H9 (cell line): ENCODE results near the gene CSRP1. TPM values are rescaled to one million over a fixed set of nuclear protein-coding genes. Genes with fewer than 3 reads are reported as not detected.

ENCODE experiments used
- DNase-seq: peaks from one replicate; pipeline ENCODE4 v3.0.0-alpha.2; 2017
- H2AFZ ChIP-seq: one replicate; pipeline ENCODE4 v1.6.1; 2013; ENCODE audit warnings: mild to moderate bottlenecking, low read length, control low read depth, moderate library complexity
- H2AK5ac ChIP-seq: 2 replicates; pipeline ENCODE4 v1.6.1; 2013; ENCODE audit warnings: low read length, control low read depth, mixed read lengths; ENCODE audit not compliant: insufficient read length
- H2BK120ac ChIP-seq: one replicate; pipeline ENCODE4 v1.6.1; 2013; ENCODE audit warnings: low read depth, mild to moderate bottlenecking, low read length, control low read depth, inconsistent platforms; ENCODE audit not compliant: poor library complexity, severe bottlenecking
- H2BK12ac ChIP-seq: 2 replicates; pipeline ENCODE4 v1.6.1; 2013; ENCODE audit warnings: low read length, control low read depth, mixed read lengths, low read depth; ENCODE audit not compliant: insufficient read length
- H2BK15ac ChIP-seq: 2 replicates; pipeline ENCODE4 v1.6.1; 2013; ENCODE audit warnings: low read depth, low read length, control low read depth
- H2BK20ac ChIP-seq: one replicate; pipeline ENCODE4 v1.6.1; 2013; ENCODE audit warnings: low read depth, mild to moderate bottlenecking, low read length, control low read depth, inconsistent platforms; ENCODE audit not compliant: poor library complexity, severe bottlenecking
- H2BK5ac ChIP-seq: 2 replicates; pipeline ENCODE4 v1.6.1; 2013; ENCODE audit warnings: low read length, control low read depth, mixed read lengths; ENCODE audit not compliant: insufficient read length
- H3K14ac ChIP-seq: 2 replicates; pipeline ENCODE4 v1.6.1; 2013; ENCODE audit warnings: low read length, control low read depth; ENCODE audit not compliant: insufficient read depth
- H3K18ac ChIP-seq: 2 replicates; pipeline ENCODE4 v1.6.1; 2013; ENCODE audit warnings: low read depth, mild to moderate bottlenecking, mixed read lengths, low read length, control low read depth; ENCODE audit not compliant: insufficient read length
- H3K23ac ChIP-seq: 2 replicates; pipeline ENCODE4 v1.6.1; 2013; ENCODE audit warnings: low read length, control low read depth, mixed read lengths, low read depth; ENCODE audit not compliant: insufficient read length
- H3K23me2 ChIP-seq: 2 replicates; pipeline ENCODE4 v1.6.1; 2013; ENCODE audit warnings: low read depth, mild to moderate bottlenecking, mixed read lengths, low read length, control low read depth; ENCODE audit not compliant: insufficient read length, poor library complexity, severe bottlenecking
- H3K27ac ChIP-seq: 2 replicates; pipeline ENCODE4 v1.5.1; 2013; ENCODE audit warnings: low read length, control low read depth, mixed read lengths, low read depth; ENCODE audit not compliant: insufficient read length
- H3K27me3 ChIP-seq: 2 replicates; pipeline ENCODE4 v1.6.1; 2013; ENCODE audit warnings: low read length, control low read depth, inconsistent platforms; ENCODE audit not compliant: insufficient read depth
- H3K4ac ChIP-seq: 2 replicates; pipeline ENCODE4 v1.6.1; 2013; ENCODE audit warnings: low read depth, mild to moderate bottlenecking, control low read depth, inconsistent platforms, low read length, moderate library complexity
- H3K4me1 ChIP-seq: 2 replicates; pipeline ENCODE4 v1.6.1; 2013; ENCODE audit warnings: low read length, control low read depth, inconsistent platforms; ENCODE audit not compliant: insufficient read depth
- H3K4me2 ChIP-seq: 2 replicates; pipeline ENCODE4 v1.6.1; 2013; ENCODE audit warnings: low read length, control low read depth, mixed read lengths; ENCODE audit not compliant: insufficient read length, insufficient read depth
- H3K56ac ChIP-seq: 2 replicates; pipeline ENCODE4 v1.6.1; 2013; ENCODE audit warnings: low read depth, mild to moderate bottlenecking, mixed read lengths, low read length, control low read depth; ENCODE audit not compliant: insufficient read length
- H3K79me1 ChIP-seq: 2 replicates; pipeline ENCODE4 v1.6.1; 2013; ENCODE audit warnings: low read depth, mild to moderate bottlenecking, moderate library complexity, low read length, control low read depth, inconsistent platforms; ENCODE audit not compliant: insufficient read depth, poor library complexity, severe bottlenecking
- H3K79me2 ChIP-seq: 2 replicates; pipeline ENCODE4 v1.6.1; 2013; ENCODE audit warnings: low read length, control low read depth, inconsistent platforms; ENCODE audit not compliant: insufficient read depth
- H3K9ac ChIP-seq: 2 replicates; pipeline ENCODE4 v1.6.1; 2013; ENCODE audit warnings: low read length, control low read depth, mixed read lengths; ENCODE audit not compliant: insufficient read length; ENCODE audit errors: extremely low read depth
- H3K9me3 ChIP-seq: one replicate; pipeline ENCODE4 v1.6.1; 2013; ENCODE audit warnings: low read depth, low read length, inconsistent platforms; ENCODE audit not compliant: control insufficient read depth
- H3T11ph ChIP-seq: one replicate; pipeline ENCODE4 v1.6.1; 2013; ENCODE audit warnings: mild to moderate bottlenecking, low read length, control low read depth, inconsistent platforms
- H4K20me1 ChIP-seq: one replicate; pipeline ENCODE4 v1.6.1; 2013; ENCODE audit not compliant: control insufficient read depth, insufficient read length, insufficient read depth
- H4K5ac ChIP-seq: 2 replicates; pipeline ENCODE4 v1.6.1; 2013; ENCODE audit warnings: low read depth, mild to moderate bottlenecking, mixed read lengths, low read length, control low read depth; ENCODE audit not compliant: insufficient read length
- H4K8ac ChIP-seq: replicated peaks from 2 replicates; pipeline ENCODE4 v1.6.1; 2013; ENCODE audit warnings: low read length, control low read depth, mixed read lengths, low read depth; ENCODE audit not compliant: insufficient read length
- H4K91ac ChIP-seq: 2 replicates; pipeline ENCODE4 v1.6.1; 2013; ENCODE audit warnings: low read depth, mild to moderate bottlenecking, moderate library complexity, mixed read lengths, low read length, control low read depth; ENCODE audit not compliant: insufficient read length
- H3K27ac Mint-ChIP-seq, 3 experiments: 2 replicates in 2 of 3; 3 replicates in 1 of 3; pipeline ENCODE4 v1.8.0; 2020 to 2021; ENCODE audit warnings: mixed read lengths in 3 of 3, mild to moderate bottlenecking in 1 of 3, moderate library complexity in 1 of 3
- H3K27me3 Mint-ChIP-seq: 2 replicates; pipeline ENCODE4 v1.8.0; 2021; ENCODE audit warnings: low read depth, mild to moderate bottlenecking, moderate library complexity, mixed read lengths
- H3K36me3 Mint-ChIP-seq, 3 experiments: 2 replicates in 2 of 3; 3 replicates in 1 of 3; pipeline ENCODE4 v1.8.0; 2020 to 2021; ENCODE audit warnings: low read depth in 3 of 3, mixed read lengths in 3 of 3; ENCODE audit not compliant: insufficient read depth in 1 of 3
- H3K4me1 Mint-ChIP-seq, 2 experiments: 2 replicates each; pipeline ENCODE4 v1.8.0; 2020; ENCODE audit warnings: mixed read lengths in 2 of 2
- H3K4me3 Mint-ChIP-seq, 2 experiments: 2 replicates in 1 of 2; 3 replicates in 1 of 2; pipeline ENCODE4 v1.8.0; 2020 to 2021; ENCODE audit warnings: mild to moderate bottlenecking in 2 of 2, mixed read lengths in 2 of 2, moderate library complexity in 1 of 2
- H3K9me3 Mint-ChIP-seq, 2 experiments: 2 replicates in 1 of 2; 3 replicates in 1 of 2; pipeline ENCODE4 v1.8.0; 2020; ENCODE audit warnings: mild to moderate bottlenecking in 2 of 2, mixed read lengths in 2 of 2, moderate library complexity in 1 of 2
- WGBS: extraction: QIAGEN DNeasy Blood & Tissue Kit; methylation state at CpG from one replicate; pipeline ENCODE4 v1.1.7; 2013; ENCODE audit warnings: missing lambda C conversion rate, low lambda C conversion rate, mixed read lengths; ENCODE audit not compliant: insufficient read length; ENCODE audit errors: extremely low coverage; 5-methylcytosine and 5-hydroxymethylcytosine counted together
- total RNA-seq: library from RNA; stranded (reverse); gene quantifications from 2 replicates; pipeline ENCODE4 v1.2.1, GENCODE V29; 2021
- TF ChIP-seq, protein P1 (sequence below): fragments of 200-600 bp; sonication (generic); conservative IDR thresholded peaks from 3 replicates; pipeline ENCODE4 v1.8.0; 2021; ENCODE audit warnings: antibody characterized with exemption, mild to moderate bottlenecking

The CSRP1 gene
- total RNA-seq, 1 experiment from 2014 or later = 0.44 TPM

DNA sequence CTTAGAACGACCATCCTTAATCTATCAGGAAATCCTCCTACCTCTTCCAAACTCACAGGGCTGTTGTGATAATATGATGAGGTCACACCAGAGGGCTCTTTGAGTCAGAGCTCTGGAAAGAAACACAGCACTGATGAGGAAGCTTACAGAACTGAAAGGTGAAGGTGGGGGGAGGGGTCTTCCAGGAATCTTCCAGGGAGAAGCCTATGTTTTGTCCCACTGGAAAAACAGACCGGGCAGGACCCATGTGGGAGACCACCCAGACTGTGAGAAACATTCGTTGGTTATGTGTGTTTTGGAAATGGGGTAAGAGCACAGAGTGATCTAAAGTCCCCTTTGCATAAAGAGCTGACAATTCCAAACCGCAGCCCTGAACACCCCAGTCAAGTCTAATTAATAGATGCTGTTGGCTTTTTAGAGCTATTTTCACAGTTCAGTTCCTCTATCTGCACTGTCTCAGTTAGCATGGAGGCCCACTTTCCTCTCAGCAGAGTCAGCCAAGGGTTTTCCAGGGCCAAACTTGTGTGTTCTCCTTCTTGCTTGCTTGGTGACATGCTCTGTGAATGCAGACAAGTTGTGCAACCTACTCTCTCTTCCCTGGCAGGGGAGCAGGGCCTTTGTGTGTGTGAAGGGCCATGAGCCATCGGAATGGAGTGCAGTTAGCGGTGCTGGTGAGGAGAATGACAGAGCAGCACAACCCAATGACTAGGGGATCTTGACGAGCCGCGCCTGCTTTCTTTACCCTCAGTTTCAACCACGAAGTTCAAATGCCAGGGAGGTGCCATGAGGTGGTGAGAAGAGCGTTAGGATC is 50.2 kb downstream of the CSRP1 start:
- Histone ChIP-seq H3K4me1 (peaks cover 8% of the 10 kb centered on the region; the same call in 1 of the 2 replicates), H2BK5ac (no peak overlapping the region), H2BK12ac (no peak overlapping the region), H4K20me1 (no peaks in the 10 kb centered on the region), H3K9me3 (no peaks in the 10 kb centered on the region), H3T11ph (no peak overlapping the region), H3K79me2 (no peaks in the 10 kb centered on the region), H2AK5ac (no peak overlapping the region), H4K91ac (no peak overlapping the region), H3K14ac (0 out of 2 replicates have a peak overlapping the region, but pooled peaks have one; percentile 1), H3K56ac (no peak overlapping the region), H2AFZ (no peak overlapping the region), H2BK120ac (no peak overlapping the region), H3K27ac (no peak overlapping the region), H4K5ac (no peak overlapping the region), H3K23me2 (no peaks in the 10 kb centered on the region), H2BK15ac (no peak overlapping the region), H3K18ac (no peak overlapping the region), H2BK20ac (no peak overlapping the region), H3K27me3 (no peaks in the 10 kb centered on the region), H3K4me2 (no peak overlapping the region), H4K8ac (no peak overlapping the region), H3K4ac (no peak overlapping the region), H3K9ac (no peak overlapping the region), H3K79me1 (no peaks in the 10 kb centered on the region), H3K23ac (no peak overlapping the region)
- H3K4me3 Mint-ChIP-seq = no peak overlapping the region
- no CpG with 5 or more reads among the region's 11 CpGs for WGBS
- TF ChIP-seq, protein P1, sequence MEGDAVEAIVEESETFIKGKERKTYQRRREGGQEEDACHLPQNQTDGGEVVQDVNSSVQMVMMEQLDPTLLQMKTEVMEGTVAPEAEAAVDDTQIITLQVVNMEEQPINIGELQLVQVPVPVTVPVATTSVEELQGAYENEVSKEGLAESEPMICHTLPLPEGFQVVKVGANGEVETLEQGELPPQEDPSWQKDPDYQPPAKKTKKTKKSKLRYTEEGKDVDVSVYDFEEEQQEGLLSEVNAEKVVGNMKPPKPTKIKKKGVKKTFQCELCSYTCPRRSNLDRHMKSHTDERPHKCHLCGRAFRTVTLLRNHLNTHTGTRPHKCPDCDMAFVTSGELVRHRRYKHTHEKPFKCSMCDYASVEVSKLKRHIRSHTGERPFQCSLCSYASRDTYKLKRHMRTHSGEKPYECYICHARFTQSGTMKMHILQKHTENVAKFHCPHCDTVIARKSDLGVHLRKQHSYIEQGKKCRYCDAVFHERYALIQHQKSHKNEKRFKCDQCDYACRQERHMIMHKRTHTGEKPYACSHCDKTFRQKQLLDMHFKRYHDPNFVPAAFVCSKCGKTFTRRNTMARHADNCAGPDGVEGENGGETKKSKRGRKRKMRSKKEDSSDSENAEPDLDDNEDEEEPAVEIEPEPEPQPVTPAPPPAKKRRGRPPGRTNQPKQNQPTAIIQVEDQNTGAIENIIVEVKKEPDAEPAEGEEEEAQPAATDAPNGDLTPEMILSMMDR = no peak
- H3K27me3 Mint-ChIP-seq = no peaks in the 10 kb centered on the region
- no peaks in the 10 kb centered on the region for H3K36me3 Mint-ChIP-seq
- no peaks in the 10 kb centered on the region for H3K9me3 Mint-ChIP-seq
- H3K4me1 Mint-ChIP-seq = peaks cover 28 to 32% of the 10 kb centered on the region in 2 experiments
- peak overlapping the region in 1 of 3 experiments; percentile 30; a peak in 3 of 7 replicates for H3K27ac Mint-ChIP-seq
- DNase-seq = peak; percentile 31
